Ecto neural progenitor cell (in vitro differentiated cells): ENCODE measurements around the gene GHR.

Experiments
- DNase-seq: peaks from one replicate; pipeline ENCODE4 v3.0.0-alpha.2; 2018; ENCODE audit warnings: low spot score

Gene GHR

GRCh38 chr5:42604171-42604711, 181.0 kb downstream of the GHR start:
- DNase-seq: no peak

- no peak for DNase-seq
These were observed 182.3 kb downstream of the GHR start for GRCh38 chr5:42605490-42605889.

DNA sequence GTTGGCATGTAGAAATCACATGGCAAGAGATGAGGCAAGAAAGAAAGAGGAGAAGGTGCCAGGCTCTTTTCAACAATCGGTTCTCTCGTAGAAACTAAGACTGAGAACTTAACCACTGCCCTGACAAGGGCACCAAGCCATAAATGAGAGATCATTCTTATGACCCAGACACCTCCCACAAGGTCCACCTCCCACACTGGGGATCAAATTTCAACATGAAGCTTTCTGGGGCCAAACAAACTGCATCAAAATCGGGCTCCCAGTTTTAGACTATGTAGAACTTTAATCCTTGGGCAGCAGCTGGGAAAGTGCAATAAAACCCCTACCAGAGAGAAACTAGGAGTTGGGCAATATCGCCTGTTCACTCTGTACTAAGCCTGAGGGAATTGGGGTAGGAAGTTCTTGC, 183.2 kb downstream of the GHR start:
- DNase-seq: no peak

DNA sequence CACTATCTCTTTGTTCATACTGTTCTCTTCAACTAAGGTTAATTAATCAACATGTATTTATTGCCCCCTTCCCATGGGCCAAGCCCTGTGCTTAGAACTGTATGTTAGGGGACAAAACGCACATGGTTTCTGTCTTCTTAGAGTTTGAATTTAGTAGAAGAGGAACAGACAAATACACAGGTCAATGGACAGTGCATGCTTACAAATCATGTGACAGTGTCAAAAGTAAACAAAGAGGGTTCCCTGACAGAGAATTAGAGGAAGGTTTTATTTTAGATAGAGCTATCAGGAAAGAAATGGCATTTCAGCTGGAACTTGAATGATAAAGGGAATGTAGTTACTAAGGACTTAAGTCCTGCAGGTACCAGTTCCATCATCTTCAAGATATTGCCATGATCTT, 188.2 kb downstream of the GHR start:
- no peak for DNase-seq

- no peak for DNase-seq
These were observed 189.6 kb downstream of the GHR start for GRCh38 chr5:42612750-42613366.

DNA sequence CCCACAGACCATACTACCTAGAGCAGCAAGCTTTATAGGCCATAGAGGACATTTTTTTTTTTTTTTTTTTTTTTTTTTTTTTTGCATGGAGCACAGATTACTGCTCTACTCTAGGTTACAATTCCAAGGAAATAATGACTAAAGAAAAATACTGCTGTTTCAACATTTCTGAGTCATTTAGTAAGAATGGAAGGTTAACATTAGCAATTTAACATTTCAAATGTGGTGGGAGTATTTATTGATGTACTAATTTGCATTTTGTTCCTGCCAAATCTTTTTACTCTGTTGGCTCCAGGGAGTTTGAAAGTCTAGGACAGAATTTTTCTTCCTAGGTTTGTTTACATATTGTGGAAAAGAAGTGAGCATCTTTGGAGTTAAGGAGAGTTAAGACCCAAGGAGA, 191.3 kb downstream of the GHR start:
- DNase-seq: no peak

- no peak for DNase-seq
These were observed 197.5 kb downstream of the GHR start for GRCh38 chr5:42620579-42621216.

- DNase-seq: no peak
These were observed 198.0 kb downstream of the GHR start for GRCh38 chr5:42621242-42621641.

DNA sequence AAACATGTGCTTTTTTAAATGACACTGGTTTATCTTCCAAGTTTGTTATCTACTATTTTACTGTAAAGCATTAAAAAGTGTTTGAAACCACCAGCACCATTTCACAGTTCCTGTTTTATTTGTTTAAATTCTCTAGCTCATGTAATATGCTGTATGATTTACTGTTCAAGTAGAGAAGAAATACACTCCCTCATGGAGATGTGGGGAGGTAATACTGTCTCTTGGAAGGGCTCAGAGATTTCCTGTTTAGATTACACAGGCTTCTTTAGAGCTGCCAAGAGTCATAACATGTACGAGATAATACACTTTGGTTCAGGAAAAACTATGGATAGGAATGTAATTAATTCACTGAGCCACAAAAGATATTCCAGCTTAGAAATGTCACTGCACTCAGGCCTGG, 198.4 kb downstream of the GHR start:
- DNase-seq: no peak

GRCh38 chr5:42624912-42625311, 201.7 kb downstream of the GHR start:
- DNase-seq: no peak

GRCh38 chr5:42626462-42626861, 203.2 kb downstream of the GHR start:
- no peak for DNase-seq

- DNase-seq: no peak
These were observed 205.6 kb downstream of the GHR start for GRCh38 chr5:42628821-42629220.

- DNase-seq: no peak
These were observed 206.0 kb downstream of the GHR start for GRCh38 chr5:42629284-42629683.

GRCh38 chr5:42631241-42631640, 208.0 kb downstream of the GHR start:
- no peak for DNase-seq

DNA sequence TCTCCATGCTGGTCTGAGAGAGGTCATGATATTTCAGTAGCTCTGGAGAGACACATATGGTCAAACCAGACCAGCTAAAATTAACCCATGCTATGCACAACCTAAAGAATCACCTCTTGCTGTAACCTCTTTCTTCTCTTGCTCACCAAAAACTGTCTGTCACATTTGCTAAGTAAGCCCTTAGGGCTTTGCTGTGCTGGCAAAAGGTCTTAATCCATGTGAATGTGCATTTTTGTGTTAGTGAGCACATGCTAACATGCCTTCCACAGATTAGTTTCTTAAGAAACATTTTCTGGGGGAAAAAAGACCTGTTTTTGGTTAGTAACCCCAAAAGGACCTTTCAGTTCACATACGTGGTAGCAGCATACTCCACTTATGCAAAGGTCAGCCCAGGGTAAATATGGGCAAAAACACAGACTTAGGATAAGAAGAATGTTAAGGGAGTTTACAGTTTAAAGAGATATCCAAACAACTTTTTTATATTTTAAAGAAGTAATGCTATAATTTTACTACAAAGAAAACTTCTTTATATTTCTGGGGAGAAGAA, 209.2 kb downstream of the GHR start:
- DNase-seq: no peak

GRCh38 chr5:42634575-42634974, 211.3 kb downstream of the GHR start:
- DNase-seq: no peak

GRCh38 chr5:42636425-42636824, 213.2 kb downstream of the GHR start:
- DNase-seq: no peak

DNA sequence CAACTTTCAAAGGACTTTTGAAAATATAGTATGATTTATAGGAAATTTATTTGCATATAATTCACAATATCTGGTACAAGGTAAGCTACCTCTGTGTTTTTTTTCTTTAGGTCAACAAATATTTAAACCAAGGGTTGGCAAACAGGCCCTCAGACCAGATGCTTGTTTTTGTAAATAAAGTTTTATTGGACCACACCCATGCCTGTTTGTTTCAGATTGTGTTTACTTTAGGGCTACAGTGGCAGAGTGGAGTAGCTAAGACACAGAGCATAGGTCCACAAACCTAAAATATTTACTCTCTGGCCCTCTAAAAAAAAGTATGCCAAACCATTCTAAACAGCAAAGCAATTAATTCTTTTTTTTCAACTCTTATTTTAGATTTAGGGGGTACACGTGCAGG, 213.7 kb downstream of the GHR start:
- no peak for DNase-seq

GRCh38 chr5:42638972-42639371, 215.7 kb downstream of the GHR start:
- no peak for DNase-seq

GRCh38 chr5:42640835-42641234, 217.6 kb downstream of the GHR start:
- no peak for DNase-seq

DNA sequence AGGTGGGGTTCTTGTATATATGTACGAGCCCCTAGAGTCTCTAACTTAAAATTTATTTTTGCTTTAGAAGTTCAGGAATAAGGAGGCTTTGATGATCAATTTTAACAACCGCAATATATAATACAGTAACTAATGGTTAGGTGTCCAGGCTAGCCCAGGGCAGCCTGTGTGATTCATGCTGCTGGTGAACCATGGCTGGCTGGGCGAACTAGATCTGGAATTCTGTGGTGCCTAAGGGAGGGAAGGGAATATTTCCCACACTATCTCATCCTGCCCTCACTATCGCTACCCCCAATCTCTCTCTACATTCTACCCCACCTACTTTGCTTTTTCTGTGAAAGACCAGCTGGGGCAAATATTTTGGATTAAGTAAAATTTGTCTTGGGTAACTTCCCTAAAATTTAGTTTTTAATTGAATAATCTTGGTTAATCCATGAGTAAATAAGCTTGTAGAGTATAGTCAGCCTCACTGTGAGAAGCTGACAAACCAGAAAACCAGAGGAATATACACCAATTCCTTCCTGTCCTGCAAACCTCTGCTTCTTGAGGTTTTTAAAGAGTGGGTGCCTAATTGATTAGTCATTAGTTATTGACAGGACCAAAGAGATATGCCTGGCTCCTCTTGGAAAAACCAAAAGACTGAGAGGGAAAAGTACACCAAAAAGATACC, 218.2 kb downstream of the GHR start:
- DNase-seq: no peak

DNA sequence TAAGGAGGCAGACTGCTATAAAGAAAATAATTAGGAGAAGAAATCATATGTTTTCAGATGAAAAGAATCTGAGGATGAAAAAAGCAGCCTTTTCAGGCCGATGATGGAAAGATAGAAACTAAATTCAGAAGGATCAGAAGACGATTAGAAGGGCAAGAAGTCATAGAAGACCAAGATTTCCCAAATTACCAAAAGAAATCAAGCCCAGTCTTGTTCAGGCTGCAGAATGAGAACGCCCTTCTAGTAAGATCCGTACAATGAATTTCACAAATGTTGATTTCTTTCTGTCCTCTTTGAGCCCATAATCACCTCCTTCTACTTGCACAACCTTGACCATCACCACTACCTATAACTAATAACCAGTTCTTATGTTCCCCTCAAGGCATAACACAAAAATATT, 218.8 kb downstream of the GHR start:
- no peak for DNase-seq

GRCh38 chr5:42643360-42643759, 220.1 kb downstream of the GHR start:
- DNase-seq: no peak
